Activated naive CD4-positive, alpha-beta T cell treated with anti-CD3 and anti-CD28 coated beads, Interleukin-2, amount 50 U/mL, for 72 hours (primary cell): ENCODE results near the gene CTNNBIP1. TPM values are rescaled to one million over a fixed set of nuclear protein-coding genes. Genes with fewer than 3 reads are reported as not detected.
A peak's percentile ranks its signal among the peaks of the same experiment; 100 is the strongest.
"Not testable (repeated sequence)": the region's sequence is repeated elsewhere in the genome, so short reads cannot be mapped to it uniquely, and the experiment has no call there.

Source experiments
- ATAC-seq, 2 donors: fragments of 150-1000 bp; cut with Tn5 transposase; 2 replicates each; pipeline ENCODE4 v1.10.0; 2021; ENCODE audit warnings: mild to moderate bottlenecking in 2 of 2, moderate library complexity in 2 of 2
- DNase-seq, 2 donors: peaks; one replicate each; pipeline ENCODE4 v3.0.0; 2021 to 2022; ENCODE audit warnings: low spot score in 2 of 2
- H3K27ac Mint-ChIP-seq, 2 donors: one replicate each; pipeline ENCODE4 v1.8.0; 2022; ENCODE audit warnings: mild to moderate bottlenecking in 2 of 2, mixed read lengths in 2 of 2
- H3K36me3 Mint-ChIP-seq, 2 donors: one replicate each; pipeline ENCODE4 v1.8.0; 2022; ENCODE audit warnings: mixed read lengths in 2 of 2
- H3K9me3 Mint-ChIP-seq, 2 donors: one replicate each; pipeline ENCODE4 v1.8.0; 2022; ENCODE audit warnings: mixed read lengths in 2 of 2
- total RNA-seq, 2 donors: library from RNA; stranded (reverse); gene quantifications; one replicate each; pipeline ENCODE4 v1.2.3, GENCODE V29; 2022

CTNNBIP1 gene
- total RNA-seq, 2 donors from 2014 or later, result 14.5 to 14.6 TPM

DNA sequence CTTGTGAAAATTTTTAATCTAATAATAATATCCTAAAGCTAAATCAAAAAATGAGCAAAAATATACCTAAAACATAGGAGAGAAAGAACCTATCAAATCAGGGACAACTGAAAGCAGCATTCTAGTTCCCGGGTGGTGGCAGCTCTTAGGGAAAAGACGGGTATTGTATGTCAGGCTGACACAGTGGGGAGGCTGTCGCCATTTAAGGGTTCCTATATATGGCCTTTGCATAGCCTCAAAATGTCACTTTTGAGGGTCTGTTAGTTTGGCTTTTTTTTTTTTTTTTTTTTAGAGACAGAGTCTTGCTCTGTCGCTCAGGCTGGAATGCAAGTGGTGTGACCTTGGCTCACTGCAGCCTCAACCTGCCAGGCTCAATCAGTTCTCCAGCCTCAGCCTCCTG is 92.3 kb downstream of the CTNNBIP1 start:
- no peak for ATAC-seq
- Mint-ChIP-seq H3K27ac (no peak overlapping the region), H3K9me3 (no peaks in the 10 kb centered on the region), H3K36me3 (peaks cover 4 to 6% of the 10 kb centered on the region in 2 donors)
- DNase-seq, result no peak

DNA sequence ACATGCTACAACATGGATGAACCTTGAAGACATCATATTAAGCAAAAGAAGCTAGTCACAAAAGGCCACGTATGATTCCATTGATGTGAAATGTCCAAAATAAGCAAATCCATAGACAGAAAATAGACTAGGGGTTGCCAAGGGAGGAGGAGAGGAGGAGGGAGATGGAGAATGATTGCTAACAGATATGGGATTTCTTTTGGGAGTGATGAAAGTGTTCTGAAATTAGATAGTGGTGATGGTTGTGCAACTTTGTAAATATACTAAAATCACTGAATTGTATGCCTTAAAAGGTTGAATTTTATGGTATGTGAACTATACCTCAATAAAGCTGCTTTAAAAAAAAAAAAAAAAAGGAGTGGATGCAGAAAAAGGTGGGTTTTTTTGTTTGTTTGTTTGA is 93.9 kb downstream of the CTNNBIP1 start:
- H3K27ac Mint-ChIP-seq, result no peak overlapping the region
- H3K36me3 Mint-ChIP-seq, result no peaks in the 10 kb centered on the region
- ATAC-seq (no peak), DNase-seq (no peak)
- no peaks in the 10 kb centered on the region for H3K9me3 Mint-ChIP-seq

DNA sequence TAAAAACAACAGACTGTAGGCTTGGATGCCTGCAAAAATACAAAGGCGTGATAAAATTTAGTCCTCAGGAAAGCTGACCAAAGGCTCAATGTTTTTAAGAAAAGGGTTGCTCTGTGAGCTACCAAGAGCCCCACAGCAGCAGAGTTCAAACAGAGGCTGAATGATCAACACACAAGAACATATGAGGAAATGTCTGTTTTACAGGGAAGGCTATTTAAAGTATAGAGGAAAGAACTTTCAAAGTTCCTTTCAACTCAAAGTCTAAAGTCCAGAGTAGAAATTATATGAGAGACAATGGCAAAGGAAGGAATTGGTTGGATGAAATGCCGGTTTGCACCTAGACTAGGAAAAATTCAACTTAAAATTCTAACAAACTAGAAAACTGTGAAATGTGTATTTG is 94.9 kb downstream of the CTNNBIP1 start:
- H3K9me3 Mint-ChIP-seq, result no peaks in the 10 kb centered on the region
- H3K36me3 Mint-ChIP-seq, result no peaks in the 10 kb centered on the region
- H3K27ac Mint-ChIP-seq, result no peak overlapping the region
- DNase-seq (no peak), ATAC-seq (no peak)

DNA sequence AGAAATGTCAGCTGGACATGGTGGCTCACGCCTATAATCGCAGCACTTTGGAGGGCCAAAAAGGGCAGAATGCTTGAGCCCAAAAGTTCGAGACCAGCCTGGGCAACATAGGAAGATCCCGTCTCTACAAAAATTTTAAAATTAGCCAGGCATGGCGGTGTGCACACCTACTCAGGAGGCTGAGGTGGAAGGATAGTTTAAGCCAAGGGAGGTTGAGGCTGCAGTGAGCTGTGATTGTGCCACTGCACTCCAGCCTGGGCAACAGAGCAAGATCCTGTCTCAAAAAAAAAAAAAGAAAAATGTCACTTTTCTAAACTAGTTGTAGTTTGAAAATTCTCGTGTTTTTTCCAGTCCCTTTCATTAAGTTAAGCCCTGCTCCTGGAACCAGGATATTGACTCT is 95.5 kb downstream of the CTNNBIP1 start:
- DNase-seq (no peak), ATAC-seq (no peak)
- Mint-ChIP-seq H3K36me3 (no peaks in the 10 kb centered on the region), H3K9me3 (no peaks in the 10 kb centered on the region), H3K27ac (no peak overlapping the region)

DNA sequence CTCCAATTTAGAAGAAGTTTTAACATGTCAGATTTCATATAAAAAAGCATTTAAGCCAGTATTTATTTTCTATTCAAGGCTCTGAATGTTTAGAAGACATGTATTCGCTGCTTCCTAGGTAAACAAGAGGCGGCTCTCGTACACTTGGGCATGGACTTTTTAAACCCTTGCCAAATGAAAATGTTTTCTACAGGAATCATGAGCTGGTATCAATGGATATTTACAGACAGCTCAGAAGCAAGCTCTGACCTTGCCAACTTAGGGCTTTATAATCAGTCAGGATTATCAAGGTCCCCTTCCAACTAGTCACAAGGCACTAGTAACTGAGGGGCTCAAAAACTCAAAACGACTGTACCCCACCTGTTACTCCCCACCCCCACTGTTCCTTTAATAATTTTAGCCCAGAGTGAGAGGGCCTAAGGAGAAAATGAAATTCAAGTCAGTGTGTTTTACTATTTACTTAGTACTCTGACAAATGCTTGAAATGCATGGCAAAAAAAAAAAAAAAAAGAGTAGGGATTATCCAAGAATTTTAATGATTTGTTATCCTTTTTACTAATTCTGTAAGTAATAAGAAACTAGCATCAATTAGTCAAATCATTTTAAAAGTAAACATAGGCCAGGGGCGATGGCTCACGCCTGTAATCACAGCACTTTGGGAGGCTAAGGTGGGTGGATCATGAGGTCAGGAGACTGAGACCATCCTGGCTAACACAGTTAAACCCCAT is 98.7 kb downstream of the CTNNBIP1 start:
- no peaks in the 10 kb centered on the region for H3K9me3 Mint-ChIP-seq
- peaks cover 0 to 7% of the 10 kb centered on the region in 2 donors for H3K36me3 Mint-ChIP-seq
- no peak for ATAC-seq
- no peak for DNase-seq
- no peak overlapping the region for H3K27ac Mint-ChIP-seq

DNA sequence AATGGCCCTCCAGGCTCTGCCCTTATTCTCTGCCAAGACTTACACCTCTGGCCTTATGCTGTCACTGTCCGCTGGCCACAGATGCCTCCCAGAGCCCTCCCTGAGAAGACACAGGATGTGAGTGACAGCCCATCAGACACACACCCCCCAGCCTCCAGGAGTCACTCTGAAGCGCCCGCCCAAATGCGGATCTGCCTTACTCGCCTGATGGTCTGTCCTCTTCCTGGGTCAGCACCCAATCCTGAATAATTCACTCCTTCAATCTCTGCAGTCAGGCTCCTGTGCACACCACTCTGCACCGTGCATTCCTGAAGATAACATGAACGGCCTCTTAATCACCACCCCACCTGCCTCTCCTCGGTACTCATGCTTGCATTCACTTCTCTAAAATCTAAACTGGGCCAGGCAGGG is 101.0 kb downstream of the CTNNBIP1 start:
- peaks cover 0 to 7% of the 10 kb centered on the region in 2 donors for H3K36me3 Mint-ChIP-seq
- no peak overlapping the region for H3K27ac Mint-ChIP-seq
- no peak for DNase-seq
- H3K9me3 Mint-ChIP-seq, result no peaks in the 10 kb centered on the region
- no peak for ATAC-seq

DNA sequence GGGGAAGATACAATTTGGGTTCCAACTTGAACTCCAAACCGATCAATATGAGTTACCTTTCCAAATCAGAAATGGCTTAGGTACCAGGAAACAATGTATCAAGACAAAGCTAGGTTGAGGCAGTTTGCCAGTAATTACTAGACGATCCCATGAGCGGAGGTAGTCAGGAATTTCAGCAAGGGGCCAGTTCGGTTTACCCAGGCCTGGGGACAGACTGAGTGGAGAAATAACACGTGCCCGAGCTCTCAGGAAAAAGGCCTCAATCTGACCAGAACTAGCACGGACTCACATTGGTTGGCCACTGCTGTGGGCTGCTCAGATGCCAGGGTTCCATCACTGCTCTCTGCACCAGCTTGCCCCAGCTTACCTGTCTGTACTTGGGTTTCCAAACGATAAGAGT is 101.6 kb downstream of the CTNNBIP1 start:
- ATAC-seq (no peak), DNase-seq (no peak)
- peaks cover 0 to 7% of the 10 kb centered on the region in 2 donors for H3K36me3 Mint-ChIP-seq
- no peaks in the 10 kb centered on the region for H3K9me3 Mint-ChIP-seq
- no peak overlapping the region for H3K27ac Mint-ChIP-seq

DNA sequence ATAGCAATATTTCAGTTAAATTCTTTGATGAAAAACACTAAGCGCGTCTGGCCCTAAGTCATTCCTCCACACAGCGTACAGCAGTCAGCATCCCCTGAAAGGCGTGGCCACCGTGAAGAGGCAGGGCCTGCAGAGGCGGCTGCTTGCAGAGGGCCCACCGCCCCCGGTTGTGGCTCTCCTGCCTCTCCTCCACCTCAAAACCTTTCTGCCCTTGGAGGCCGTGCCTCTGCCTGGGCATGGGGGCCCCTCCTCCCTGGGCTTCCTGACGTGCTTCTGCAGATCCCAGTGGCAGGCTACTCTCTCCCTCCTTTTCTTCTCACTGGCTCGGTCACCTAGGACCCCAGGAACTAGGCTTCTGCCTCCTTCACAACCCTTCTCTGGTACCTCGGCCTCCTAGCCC is 102.5 kb downstream of the CTNNBIP1 start:
- Mint-ChIP-seq H3K27ac (no peak overlapping the region), H3K9me3 (no peaks in the 10 kb centered on the region), H3K36me3 (peaks cover 0 to 7% of the 10 kb centered on the region in 2 donors)
- DNase-seq, result no peak
- ATAC-seq, result no peak

DNA sequence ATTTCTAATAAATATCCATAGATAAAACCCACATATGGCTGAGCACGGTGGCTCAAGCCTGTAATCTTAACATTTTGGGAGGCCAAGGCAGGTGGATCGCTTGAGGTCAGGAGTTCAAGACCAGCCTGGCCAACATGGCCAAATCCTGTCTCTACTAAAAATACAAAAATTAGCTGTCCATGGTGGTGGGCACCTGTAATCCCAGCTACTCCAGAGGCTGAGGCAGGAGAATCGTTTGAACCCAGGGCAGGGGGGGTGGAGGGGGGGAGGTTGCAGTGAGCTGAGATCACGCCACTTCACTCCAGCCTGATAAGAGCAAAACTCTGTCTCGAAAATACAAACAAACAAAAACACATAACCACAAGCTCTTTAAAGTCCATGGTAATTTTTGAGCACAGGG is 104.1 kb downstream of the CTNNBIP1 start:
- ATAC-seq, DNase-seq, H3K9me3 Mint-ChIP-seq: not testable (repeated sequence)

DNA sequence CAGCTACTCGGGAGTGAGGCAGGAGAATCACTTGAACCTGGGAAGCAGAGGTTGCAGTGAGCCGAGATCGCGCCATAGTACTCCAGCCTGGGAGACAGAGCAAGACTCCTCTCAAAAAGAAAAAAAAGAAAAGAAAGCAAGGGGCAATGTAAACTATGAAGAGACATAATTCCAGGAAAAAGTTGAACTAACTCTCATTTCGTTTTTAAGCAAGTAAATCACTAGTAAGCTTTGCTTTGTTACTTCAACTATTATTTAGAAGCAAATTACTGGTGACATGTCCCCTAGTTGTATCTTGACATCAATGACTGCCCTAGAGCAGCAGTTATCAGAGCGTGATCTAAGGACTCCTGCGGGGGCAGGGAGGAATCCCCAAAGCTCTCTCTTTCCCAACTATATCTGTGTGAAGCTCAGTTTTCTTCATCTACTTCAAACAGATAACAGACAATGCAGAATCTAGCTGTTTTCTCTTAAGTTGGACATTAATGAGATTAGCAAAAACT is 105.0 kb downstream of the CTNNBIP1 start:
- DNase-seq, result no peak
- Mint-ChIP-seq H3K9me3 (no peaks in the 10 kb centered on the region), H3K36me3 (peaks cover 0 to 7% of the 10 kb centered on the region in 2 donors), H3K27ac (no peak overlapping the region)
- no peak for ATAC-seq

More for the DNA sequence above, 104.1 kb downstream of the CTNNBIP1 start:
- not testable (repeated sequence) for H3K36me3 Mint-ChIP-seq, H3K27ac Mint-ChIP-seq

DNA sequence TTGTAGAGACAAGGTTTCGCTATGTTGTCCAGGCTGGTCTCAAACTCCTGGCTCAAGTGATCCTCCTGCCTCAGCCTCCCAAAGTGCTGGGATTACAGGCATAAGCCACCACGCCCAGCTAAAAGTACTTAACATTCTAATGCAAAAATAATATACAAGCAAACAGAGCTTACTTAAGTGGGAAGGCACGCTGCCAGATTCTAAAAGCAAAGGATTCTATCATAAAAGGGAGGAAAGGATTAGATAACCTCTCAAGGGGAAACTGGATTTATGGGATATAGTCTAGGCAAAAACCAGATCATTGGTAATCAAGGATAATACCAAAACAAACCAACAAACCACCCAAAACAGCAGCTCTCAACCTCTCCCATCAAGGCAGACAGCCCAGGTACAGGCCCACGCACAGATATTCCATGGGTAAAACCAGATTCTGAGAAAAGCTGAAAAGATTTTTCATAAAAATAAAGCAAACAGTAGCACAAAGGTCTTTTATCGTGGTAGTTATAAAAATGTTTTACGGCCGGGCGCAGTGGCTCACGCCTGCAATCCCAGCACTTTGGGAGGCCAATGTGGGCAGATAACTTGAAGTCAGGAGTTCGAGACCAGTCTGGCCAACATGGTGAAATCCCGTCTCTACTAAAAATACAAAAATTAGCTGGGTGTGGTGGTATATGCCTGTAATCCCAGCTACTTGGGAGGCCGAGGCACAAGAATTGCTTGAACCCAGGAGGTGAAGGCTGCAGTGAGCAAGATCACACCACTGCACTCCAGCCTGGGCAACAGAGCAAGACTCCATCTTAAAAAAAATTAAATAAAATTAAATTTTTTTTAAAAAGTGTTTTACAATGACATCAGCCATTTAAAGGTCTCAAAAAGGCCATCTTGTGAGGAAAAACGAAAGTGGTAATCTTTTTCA is 106.8 kb downstream of the CTNNBIP1 start:
- H3K9me3 Mint-ChIP-seq, H3K27ac Mint-ChIP-seq, ATAC-seq, H3K36me3 Mint-ChIP-seq: not testable (repeated sequence)
- DNase-seq, result peak in 1 of 2 donors; percentile 38

DNA sequence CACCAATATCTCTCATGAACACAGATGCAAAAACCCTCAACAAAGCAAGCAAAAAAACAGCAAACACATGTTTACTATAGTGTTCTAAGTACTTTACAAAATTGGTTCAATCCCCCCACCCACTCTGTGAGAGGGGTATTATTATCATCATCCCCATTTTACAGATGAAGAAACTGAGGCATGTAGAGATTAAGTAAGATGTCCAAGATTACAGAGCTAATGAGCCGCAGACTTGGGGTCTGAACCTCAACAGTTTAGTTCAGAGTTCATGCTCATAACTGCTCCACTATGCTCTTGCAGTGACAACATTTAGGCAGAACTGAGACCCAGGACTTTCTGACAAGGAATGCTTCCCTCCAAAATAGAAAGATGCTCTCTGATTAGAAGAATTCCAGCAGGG is 108.2 kb downstream of the CTNNBIP1 start:
- no peaks in the 10 kb centered on the region for H3K9me3 Mint-ChIP-seq
- ATAC-seq (no peak), DNase-seq (no peak)
- H3K27ac Mint-ChIP-seq, result no peak overlapping the region
- H3K36me3 Mint-ChIP-seq, result no peaks in the 10 kb centered on the region

Other genes starting within 250 kb of the CTNNBIP1 start
- gene CLSTN1, start 86.3 kb downstream of the CTNNBIP1 start, total RNA-seq, result 10 to 100 TPM; 15.6 to 43.3 TPM
- 10 to 100 TPM; 14.0 to 30.8 TPM for gene LZIC, start 33.1 kb upstream of the CTNNBIP1 start, total RNA-seq
- 10 to 100 TPM in 1 of 2 donors, 1 to 10 TPM in 1; 6.0 to 13.1 TPM for gene NMNAT1, start 33.2 kb upstream of the CTNNBIP1 start, total RNA-seq
- not detected for gene RBP7, start 87.0 kb upstream of the CTNNBIP1 start, total RNA-seq
- gene UBE4B, start 122.7 kb upstream of the CTNNBIP1 start, total RNA-seq, result 10 to 100 TPM; 30.0 to 44.4 TPM